ENCODE data around the gene MORN2.

GRCh38 chr2:38836791-38837190 is 39.0 kb upstream of the MORN2 start:
- TF ChIP-seq POLR2AphosphoS5 (IDR thresholded peaks at IDR 0.05) = no peak
- TF ChIP-seq RAD21 (conservative IDR thresholded peaks at IDR 0.05) = no peak
- TF ChIP-seq CTCF (IDR thresholded peaks at IDR 0.05; ENCODE audit: poor library complexity, severe bottlenecking) = no peak
